Measurements from ENCODE around the gene PFDN4.

The PFDN4 gene

DNA sequence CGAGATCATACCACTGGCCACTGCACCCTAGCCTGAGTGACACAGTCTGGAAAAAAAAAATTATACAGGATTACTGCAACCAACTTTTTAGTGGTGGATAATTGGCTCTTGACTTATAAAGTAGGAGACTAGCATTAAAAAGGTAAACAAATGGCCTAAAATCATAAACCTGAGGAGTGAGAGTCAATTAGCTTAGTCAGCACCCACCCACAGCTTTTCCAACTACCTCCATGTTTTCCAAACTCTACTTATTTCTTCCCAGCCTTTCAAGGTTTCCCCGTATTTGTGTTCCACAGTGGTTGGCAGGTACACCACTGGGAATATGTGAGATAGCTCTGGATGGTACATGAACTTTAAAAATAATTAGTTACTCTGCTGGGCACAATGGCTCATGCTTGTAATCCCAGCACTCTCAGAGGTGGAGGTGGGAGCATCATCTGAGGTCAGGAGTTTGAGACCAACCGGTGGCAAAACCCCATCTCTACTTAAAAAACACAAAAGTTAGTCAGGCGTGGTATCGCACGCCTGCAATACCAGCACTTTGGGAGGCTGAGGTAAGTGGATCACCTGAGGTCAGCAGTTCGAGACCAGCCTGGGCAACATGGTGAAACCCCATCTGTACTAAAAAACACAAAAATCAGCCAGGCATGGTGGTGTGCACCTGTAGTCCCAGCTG, 40.8 kb upstream of the PFDN4 start:
- peaks cover 7% of the 10 kb centered on the region for H3K4me1 ChIP-seq (ENCODE audit: control insufficient read depth, insufficient read depth, low read length, poor library complexity, severe bottlenecking)
- no peaks in the 10 kb centered on the region for H3K36me3 ChIP-seq (ENCODE audit: control insufficient read depth, insufficient read depth, low read length)
- no peak overlapping the region for H3K27ac ChIP-seq (ENCODE audit: low read depth, low read length, severe bottlenecking)
- no peak overlapping the region for H3K4me3 ChIP-seq (ENCODE audit: extremely low read depth, insufficient read depth, low read length, poor library complexity, severe bottlenecking)
- 67 to 83% methylated on average over 1 to 3 of the region's 7 CpGs for WGBS, 2 experiments (ENCODE audit: insufficient coverage in 2 of 2)
- H3K9me3 ChIP-seq (ENCODE audit: control insufficient read depth, low read length) = no peaks in the 10 kb centered on the region

DNA sequence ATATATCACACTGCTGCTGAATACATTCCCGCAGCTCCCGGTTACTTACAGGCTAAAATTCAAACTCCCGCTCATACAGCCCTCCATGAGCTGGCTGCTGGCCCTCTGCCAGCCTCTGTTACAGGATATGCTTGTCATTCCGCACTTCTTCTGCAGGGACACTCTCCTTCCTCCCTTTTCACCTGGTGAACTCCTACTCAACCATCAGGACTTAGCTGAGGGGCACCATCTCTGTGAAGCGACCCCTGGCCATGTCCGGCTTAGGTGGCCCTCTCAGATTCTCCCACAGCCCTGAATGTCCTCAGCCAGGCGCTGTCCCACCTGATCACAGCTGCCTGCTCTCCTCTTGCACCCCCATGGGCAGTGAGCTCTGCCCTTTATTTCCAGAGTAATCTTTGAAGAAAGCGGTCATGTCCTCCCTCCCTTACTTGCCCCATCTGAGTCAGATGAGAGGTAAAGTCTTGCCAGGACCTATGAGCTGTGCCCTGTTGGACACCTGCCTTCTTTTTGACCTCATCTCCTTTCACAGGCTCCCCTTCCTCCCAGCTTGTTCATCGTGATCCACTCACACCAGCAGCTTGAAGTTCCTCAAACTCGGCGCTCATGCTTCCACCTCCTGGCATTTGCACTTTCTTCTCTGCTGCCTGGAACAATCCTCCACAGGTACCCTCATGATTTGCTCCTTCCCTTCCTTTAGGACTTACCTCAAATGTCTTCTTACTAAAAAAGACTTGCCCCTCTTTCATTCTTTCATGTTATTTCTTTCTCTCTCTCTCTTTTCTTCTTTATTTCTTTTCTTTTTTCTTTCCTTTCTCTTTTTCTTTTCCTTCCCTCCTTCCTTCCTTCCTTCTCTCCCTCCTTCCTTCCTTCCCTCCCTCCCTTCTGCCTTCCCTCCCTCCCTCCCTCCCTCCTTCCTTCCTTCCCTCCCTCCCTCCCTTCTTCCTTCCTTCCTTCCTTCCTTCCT, 39.7 kb upstream of the PFDN4 start:
- Histone ChIP-seq H3K36me3 (ENCODE audit: control insufficient read depth, insufficient read depth, low read length) (no peaks in the 10 kb centered on the region), H3K27ac (ENCODE audit: low read depth, low read length, severe bottlenecking) (no peak overlapping the region), H3K4me1 (ENCODE audit: control insufficient read depth, insufficient read depth, low read length, poor library complexity, severe bottlenecking) (peaks cover 7% of the 10 kb centered on the region), H3K4me3 (ENCODE audit: extremely low read depth, insufficient read depth, low read length, poor library complexity, severe bottlenecking) (no peak overlapping the region), H3K9me3 (ENCODE audit: control insufficient read depth, low read length) (no peaks in the 10 kb centered on the region)
- 77 to 84% methylated on average over 11 of the region's 11 CpGs for WGBS, 2 experiments (ENCODE audit: insufficient coverage in 2 of 2)

DNA sequence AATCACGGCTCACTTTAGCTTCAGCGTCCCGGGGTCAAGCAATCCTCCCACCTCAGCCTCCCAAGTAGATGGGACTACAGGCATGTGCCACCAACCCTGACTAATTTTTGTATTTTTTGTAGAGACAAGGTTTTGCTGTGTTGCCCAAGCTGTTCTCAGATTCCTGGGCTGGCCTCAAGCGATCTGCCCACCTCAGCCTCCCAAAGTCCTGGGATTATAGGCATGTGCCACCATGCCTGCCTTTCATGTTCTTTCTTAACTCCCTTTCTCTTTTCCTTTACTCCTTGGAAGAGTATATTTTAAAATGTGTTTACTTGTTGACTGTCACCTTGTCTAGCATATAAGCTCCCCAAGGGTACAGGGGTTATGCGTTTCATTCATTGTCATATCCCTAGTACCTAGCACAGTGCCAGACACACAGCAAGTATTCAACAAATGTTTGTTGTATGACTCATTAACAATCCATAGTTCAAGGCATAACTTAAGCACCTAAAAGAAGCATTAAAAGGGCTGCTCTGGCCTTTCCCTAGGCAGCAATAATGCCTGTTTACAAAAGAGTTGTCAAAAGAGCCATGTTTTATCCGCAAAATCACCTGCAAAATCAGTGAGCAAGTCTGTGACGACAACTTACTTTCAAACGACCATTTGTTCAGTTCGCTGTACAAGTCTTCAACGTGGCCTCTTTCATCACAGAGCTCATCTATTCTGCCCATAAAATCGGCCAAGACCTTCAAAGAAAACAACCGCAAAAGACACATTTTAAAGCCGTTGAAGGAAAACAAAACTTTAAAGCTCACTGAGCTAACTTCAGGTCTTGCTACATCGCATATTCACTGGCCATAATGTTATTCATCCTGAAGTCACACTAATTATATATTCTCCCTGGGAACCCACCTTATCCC, 38.7 kb upstream of the PFDN4 start:
- Histone ChIP-seq H3K4me3 (ENCODE audit: extremely low read depth, insufficient read depth, low read length, poor library complexity, severe bottlenecking) (no peak overlapping the region), H3K4me1 (ENCODE audit: control insufficient read depth, insufficient read depth, low read length, poor library complexity, severe bottlenecking) (peaks cover 10% of the 10 kb centered on the region), H3K9me3 (ENCODE audit: control insufficient read depth, low read length) (no peaks in the 10 kb centered on the region), H3K36me3 (ENCODE audit: control insufficient read depth, insufficient read depth, low read length) (no peaks in the 10 kb centered on the region), H3K27ac (ENCODE audit: low read depth, low read length, severe bottlenecking) (no peak overlapping the region)
- WGBS, 2 experiments (ENCODE audit: insufficient coverage in 2 of 2) = 85 to 86% methylated on average over 13 to 14 of the region's 14 CpGs

DNA sequence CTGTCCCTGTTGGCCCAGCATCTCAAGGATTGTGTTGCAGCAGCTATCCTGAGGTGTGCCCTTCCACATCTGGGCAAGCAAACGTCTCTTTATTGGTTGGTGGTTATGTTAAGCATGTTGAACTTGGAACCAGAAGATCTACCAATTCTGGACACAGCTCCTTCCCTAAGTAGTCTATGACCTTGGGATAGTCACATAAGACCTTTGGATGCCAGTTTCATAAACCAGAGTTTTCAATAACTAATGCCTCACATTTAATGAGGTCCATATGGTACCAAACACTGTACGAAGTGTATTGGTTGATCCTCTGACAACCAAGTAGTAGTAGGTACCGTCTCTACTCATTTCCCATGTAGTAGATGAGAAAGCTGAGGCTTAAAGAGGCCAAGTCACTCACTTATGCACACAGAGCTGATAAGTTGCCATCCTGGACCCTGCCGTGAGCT, 37.8 kb upstream of the PFDN4 start:
- H3K27ac ChIP-seq (ENCODE audit: low read depth, low read length, severe bottlenecking) = no peak overlapping the region
- H3K4me1 ChIP-seq (ENCODE audit: control insufficient read depth, insufficient read depth, low read length, poor library complexity, severe bottlenecking) = peaks cover 19% of the 10 kb centered on the region
- H3K36me3 ChIP-seq (ENCODE audit: control insufficient read depth, insufficient read depth, low read length) = no peaks in the 10 kb centered on the region
- no peak overlapping the region for H3K4me3 ChIP-seq (ENCODE audit: extremely low read depth, insufficient read depth, low read length, poor library complexity, severe bottlenecking)
- H3K9me3 ChIP-seq (ENCODE audit: control insufficient read depth, low read length) = no peaks in the 10 kb centered on the region
- WGBS, 2 experiments (ENCODE audit: insufficient coverage in 2 of 2) = 72 to 93% methylated on average over 2 to 3 of the region's 4 CpGs

DNA sequence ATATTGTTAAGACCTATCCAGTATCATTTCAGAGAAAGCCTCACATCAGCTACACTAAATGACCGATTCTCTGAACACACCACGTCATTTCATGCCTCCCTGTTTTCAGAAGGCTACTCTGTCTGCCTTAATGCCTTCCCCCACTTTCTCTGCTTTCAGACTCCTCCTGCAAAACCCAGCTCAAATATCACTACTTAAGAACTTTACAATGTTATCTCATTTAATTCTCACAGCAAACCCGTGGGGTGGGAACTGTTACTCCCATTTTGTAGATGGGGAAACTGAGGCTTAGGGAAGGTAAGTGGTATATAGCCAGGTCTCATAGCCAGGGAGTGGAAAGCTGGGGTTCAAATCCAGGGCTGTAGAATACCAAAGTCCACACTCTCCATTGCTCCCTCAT, 36.9 kb upstream of the PFDN4 start:
- WGBS, 2 experiments (ENCODE audit: insufficient coverage in 2 of 2) = 85 to 90% methylated on average over 2 of the region's 3 CpGs
- Histone ChIP-seq H3K9me3 (ENCODE audit: control insufficient read depth, low read length) (no peaks in the 10 kb centered on the region), H3K36me3 (ENCODE audit: control insufficient read depth, insufficient read depth, low read length) (no peaks in the 10 kb centered on the region), H3K27ac (ENCODE audit: low read depth, low read length, severe bottlenecking) (no peak overlapping the region), H3K4me1 (ENCODE audit: control insufficient read depth, insufficient read depth, low read length, poor library complexity, severe bottlenecking) (peaks cover 19% of the 10 kb centered on the region), H3K4me3 (ENCODE audit: extremely low read depth, insufficient read depth, low read length, poor library complexity, severe bottlenecking) (no peak overlapping the region)

DNA sequence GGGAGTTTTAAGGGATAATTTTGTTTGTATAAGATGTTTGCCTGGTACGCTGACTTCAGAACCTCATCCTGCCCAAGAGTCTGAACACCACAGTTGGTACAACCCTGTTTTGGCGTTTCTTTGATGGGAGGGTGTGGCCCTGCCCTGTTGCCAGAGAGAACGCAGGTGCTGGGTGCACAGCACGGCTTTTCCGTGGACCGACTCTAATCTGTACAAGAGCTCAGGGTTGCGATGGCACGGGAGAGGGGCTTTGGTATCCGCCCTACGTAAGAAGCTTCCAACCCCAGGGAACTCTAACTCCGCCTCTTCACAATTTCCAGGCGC, 35.4 kb upstream of the PFDN4 start:
- Histone ChIP-seq H3K27ac (ENCODE audit: low read depth, low read length, severe bottlenecking) (no peak overlapping the region), H3K36me3 (ENCODE audit: control insufficient read depth, insufficient read depth, low read length) (no peaks in the 10 kb centered on the region), H3K4me1 (ENCODE audit: control insufficient read depth, insufficient read depth, low read length, poor library complexity, severe bottlenecking) (peaks cover 22% of the 10 kb centered on the region), H3K9me3 (ENCODE audit: control insufficient read depth, low read length) (no peaks in the 10 kb centered on the region), H3K4me3 (ENCODE audit: extremely low read depth, insufficient read depth, low read length, poor library complexity, severe bottlenecking) (peak overlapping the region; percentile 30)
- WGBS, 2 experiments (ENCODE audit: insufficient coverage in 2 of 2) = 22 to 27% methylated on average over 12 of the region's 12 CpGs

DNA sequence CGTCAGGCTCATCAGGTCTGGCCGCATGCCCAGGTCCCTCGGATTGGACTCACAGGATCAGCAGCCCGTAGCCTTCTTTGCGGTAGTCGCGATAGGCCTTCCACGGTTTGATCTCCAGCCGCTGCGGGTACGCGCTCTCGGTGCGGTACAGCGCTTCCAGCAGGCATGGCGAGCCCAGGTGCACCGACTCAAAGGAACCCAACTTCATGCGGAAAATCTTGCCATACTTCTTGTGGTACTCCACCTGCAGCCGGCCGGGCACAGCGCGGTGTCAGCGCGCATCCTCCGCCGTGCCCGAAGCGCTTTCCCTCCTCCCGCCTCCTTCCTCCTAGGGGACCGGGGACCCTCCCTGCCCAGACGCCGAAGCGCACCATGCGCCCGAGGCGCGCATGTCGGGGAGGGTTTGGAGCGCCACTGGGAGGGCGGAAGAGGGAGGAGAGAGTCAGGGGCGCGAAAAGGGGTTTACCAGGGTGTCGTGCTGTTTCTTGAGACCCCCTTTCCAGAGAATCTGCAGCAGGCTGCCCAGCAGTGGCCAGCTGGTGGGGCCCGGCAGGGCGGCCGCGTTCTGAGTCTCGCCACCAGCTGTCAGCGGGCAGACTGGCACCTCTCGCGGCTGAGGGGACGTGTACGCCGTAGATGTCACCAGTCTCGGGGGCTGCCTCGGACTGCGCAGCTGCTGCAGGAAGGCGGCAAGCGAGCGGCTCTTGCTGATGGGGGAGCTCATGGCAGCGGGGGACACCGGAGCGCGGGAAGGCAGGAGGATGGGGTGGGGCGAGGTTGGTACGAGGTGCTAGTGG, 34.8 kb upstream of the PFDN4 start:
- WGBS, 2 experiments (ENCODE audit: insufficient coverage in 2 of 2) = 1 to 3% methylated on average over 54 to 61 of the region's 66 CpGs
- Histone ChIP-seq H3K4me3 (ENCODE audit: extremely low read depth, insufficient read depth, low read length, poor library complexity, severe bottlenecking) (peak overlapping the region; percentile 30), H3K27ac (ENCODE audit: low read depth, low read length, severe bottlenecking) (no peak overlapping the region), H3K4me1 (ENCODE audit: control insufficient read depth, insufficient read depth, low read length, poor library complexity, severe bottlenecking) (peaks cover 22% of the 10 kb centered on the region), H3K9me3 (ENCODE audit: control insufficient read depth, low read length) (no peaks in the 10 kb centered on the region), H3K36me3 (ENCODE audit: control insufficient read depth, insufficient read depth, low read length) (no peaks in the 10 kb centered on the region)

DNA sequence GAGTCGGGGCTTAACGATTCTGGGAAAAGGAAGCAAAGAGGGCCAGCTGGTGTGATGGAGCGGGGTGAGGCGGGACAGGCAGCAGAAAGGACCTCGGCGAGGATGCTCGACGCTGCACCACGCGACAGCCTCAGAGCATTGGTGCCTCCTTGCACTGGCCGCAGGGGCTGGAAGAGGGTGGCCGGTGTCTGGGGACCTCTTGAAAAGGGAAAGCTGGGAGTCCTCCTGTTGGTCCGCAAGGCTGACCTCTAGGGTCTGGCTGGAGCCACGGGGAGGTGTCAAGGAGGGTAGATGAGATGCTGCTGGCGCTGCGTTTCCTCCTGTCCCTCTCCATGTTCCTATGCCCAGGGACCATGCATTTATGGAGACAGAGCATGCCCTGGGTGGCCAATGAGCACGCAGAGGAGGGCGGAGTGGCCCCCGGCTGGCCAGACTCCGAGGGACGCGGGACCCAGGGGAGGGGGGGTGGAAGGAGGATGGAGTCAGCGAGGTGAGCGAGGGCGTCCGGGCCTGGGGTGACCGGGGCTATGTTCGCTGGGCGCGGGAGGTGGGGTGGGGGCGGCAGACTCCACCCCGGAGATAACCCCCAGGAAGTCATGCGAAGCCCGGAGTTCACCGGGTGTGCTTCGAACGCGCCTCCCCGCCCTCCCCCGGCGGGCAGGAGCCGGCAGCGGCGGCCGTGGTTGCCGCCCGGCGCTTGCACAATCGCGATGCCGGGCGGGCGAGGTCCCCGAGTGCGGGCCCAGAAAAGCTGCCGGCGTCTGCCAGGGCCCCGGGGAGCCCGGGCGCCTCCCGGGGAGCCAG, 34.0 kb upstream of the PFDN4 start, which contains the start of gene CYP24A1:
CYP24A1 (minus strand) TSS at position 334 of the 804 bp plus-strand sequence. CDS start 407 bp downstream, outside the sequence.
- WGBS, 2 experiments (ENCODE audit: insufficient coverage in 2 of 2) = 3 to 4% methylated on average over 42 to 46 of the region's 61 CpGs
- Histone ChIP-seq H3K4me3 (ENCODE audit: extremely low read depth, insufficient read depth, low read length, poor library complexity, severe bottlenecking) (peak within 1 kb of the TSS; percentile 30), H3K36me3 (ENCODE audit: control insufficient read depth, insufficient read depth, low read length) (no peaks in the 10 kb centered on the region), H3K4me1 (ENCODE audit: control insufficient read depth, insufficient read depth, low read length, poor library complexity, severe bottlenecking) (peaks cover 22% of the 10 kb centered on the region), H3K27ac (ENCODE audit: low read depth, low read length, severe bottlenecking) (no peak within 1 kb of the TSS), H3K9me3 (ENCODE audit: control insufficient read depth, low read length) (no peaks in the 10 kb centered on the region)

DNA sequence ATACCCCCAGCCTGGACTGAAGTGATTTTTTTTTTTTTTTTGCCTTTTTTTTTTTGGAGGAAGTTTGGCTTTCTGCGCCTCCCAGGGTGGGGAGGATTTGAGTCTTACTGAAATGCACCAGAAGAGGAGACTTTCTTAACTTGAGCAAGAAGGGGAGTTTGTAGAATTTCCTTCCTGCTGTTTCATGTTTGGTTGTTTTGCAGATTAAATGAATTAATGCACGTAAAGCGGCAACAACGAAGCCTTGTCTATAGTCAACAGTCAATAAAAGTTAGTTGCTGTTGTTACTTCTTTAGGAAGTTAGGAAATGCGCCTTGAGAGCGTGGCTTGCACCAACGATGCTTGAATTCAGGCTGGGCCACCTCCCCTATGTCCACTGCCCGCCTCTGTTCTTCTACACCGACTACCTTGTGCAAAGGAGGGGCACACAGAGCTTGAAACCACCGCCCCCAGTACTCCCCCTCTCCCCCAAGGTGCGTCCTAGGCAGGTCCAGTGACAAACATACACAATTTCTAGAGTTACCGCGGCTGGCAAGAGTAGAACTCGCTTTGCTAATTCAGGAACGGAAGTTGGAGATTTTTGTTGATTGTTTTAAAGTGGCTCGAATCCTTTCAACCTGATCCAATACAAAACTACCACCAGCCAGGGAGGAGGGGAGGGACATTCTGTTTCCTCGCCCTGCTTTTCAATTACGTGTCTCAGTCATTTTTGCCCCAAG, 33.3 kb upstream of the PFDN4 start:
- Histone ChIP-seq H3K36me3 (ENCODE audit: control insufficient read depth, insufficient read depth, low read length) (no peaks in the 10 kb centered on the region), H3K4me3 (ENCODE audit: extremely low read depth, insufficient read depth, low read length, poor library complexity, severe bottlenecking) (peak overlapping the region; percentile 30), H3K4me1 (ENCODE audit: control insufficient read depth, insufficient read depth, low read length, poor library complexity, severe bottlenecking) (peaks cover 16% of the 10 kb centered on the region), H3K9me3 (ENCODE audit: control insufficient read depth, low read length) (no peaks in the 10 kb centered on the region), H3K27ac (ENCODE audit: low read depth, low read length, severe bottlenecking) (no peak overlapping the region)
- WGBS, 2 experiments (ENCODE audit: insufficient coverage in 2 of 2) = 9 to 11% methylated on average over 7 to 8 of the region's 18 CpGs

Measured in mesodermal cell (in vitro differentiated cells).